Measurements from ENCODE around the gene BNIP3.

BNIP3 gene

GRCh38 chr10:131929122-131929845 lies 52.4 kb downstream of the BNIP3 start:
- TF ChIP-seq CTCF (IDR thresholded peaks at IDR 0.05) = no peak
- no peak for DNase-seq (ENCODE audit: low spot score)
- Histone ChIP-seq H3K4me3 (no peak overlapping the region), H3K27ac (no peak overlapping the region)

- TF ChIP-seq CTCF (IDR thresholded peaks at IDR 0.05) = no peak
- Histone ChIP-seq H3K27ac (no peak overlapping the region), H3K4me3 (no peak overlapping the region)
- no peak for DNase-seq (ENCODE audit: low spot score)
Measured at GRCh38 chr10:131928248-131929095, 53.3 kb downstream of the BNIP3 start.

- Histone ChIP-seq H3K27ac (no peak overlapping the region), H3K4me3 (no peak overlapping the region)
- TF ChIP-seq CTCF (IDR thresholded peaks at IDR 0.05) = no peak
- DNase-seq (ENCODE audit: low spot score) = no peak
Measured at GRCh38 chr10:131926743-131927595, 54.8 kb downstream of the BNIP3 start.

- no peak overlapping the region for H3K4me3 ChIP-seq
- TF ChIP-seq CTCF (IDR thresholded peaks at IDR 0.05) = no peak
- no peak for DNase-seq (ENCODE audit: low spot score)
- H3K27ac ChIP-seq = no peak overlapping the region
Measured at GRCh38 chr10:131926253-131926652, 55.5 kb downstream of the BNIP3 start.

- TF ChIP-seq CTCF (IDR thresholded peaks at IDR 0.05) = no peak
- no peak for DNase-seq (ENCODE audit: low spot score)
- H3K27ac ChIP-seq = no peak overlapping the region
- H3K4me3 ChIP-seq = no peak overlapping the region
Measured at GRCh38 chr10:131925716-131926115, 56.0 kb downstream of the BNIP3 start.

GRCh38 chr10:131925011-131925649 lies 56.6 kb downstream of the BNIP3 start:
- no peak overlapping the region for H3K4me3 ChIP-seq
- H3K27ac ChIP-seq = no peak overlapping the region

More at GRCh38 chr10:131925011-131925649, 56.6 kb downstream of the BNIP3 start:
- TF ChIP-seq CTCF (IDR thresholded peaks at IDR 0.05) = no peak
- DNase-seq (ENCODE audit: low spot score) = no peak
